ENCODE measurements around the gene CEP83. TPM values are rescaled to one million over a fixed set of nuclear protein-coding genes. Genes with fewer than 3 reads are reported as not detected.

The CEP83 gene
- total RNA-seq, 2 donors from 2014 or later: 6.8 to 26.5 TPM

GRCh38 chr12:94374124-94374523, 85.5 kb downstream of the CEP83 start:
- no peak overlapping the region for H3K27ac ChIP-seq
- H3K9me3 ChIP-seq: no peaks in the 10 kb centered on the region
- no peak overlapping the region for H3K4me3 ChIP-seq
- H3K4me1 ChIP-seq (replicated peaks): no peaks in the 10 kb centered on the region
- TF ChIP-seq POLR2A (IDR thresholded peaks at IDR 0.05): no peak
- TF ChIP-seq POLR2AphosphoS5 (IDR thresholded peaks at IDR 0.05): no peak
- TF ChIP-seq, protein P1, sequence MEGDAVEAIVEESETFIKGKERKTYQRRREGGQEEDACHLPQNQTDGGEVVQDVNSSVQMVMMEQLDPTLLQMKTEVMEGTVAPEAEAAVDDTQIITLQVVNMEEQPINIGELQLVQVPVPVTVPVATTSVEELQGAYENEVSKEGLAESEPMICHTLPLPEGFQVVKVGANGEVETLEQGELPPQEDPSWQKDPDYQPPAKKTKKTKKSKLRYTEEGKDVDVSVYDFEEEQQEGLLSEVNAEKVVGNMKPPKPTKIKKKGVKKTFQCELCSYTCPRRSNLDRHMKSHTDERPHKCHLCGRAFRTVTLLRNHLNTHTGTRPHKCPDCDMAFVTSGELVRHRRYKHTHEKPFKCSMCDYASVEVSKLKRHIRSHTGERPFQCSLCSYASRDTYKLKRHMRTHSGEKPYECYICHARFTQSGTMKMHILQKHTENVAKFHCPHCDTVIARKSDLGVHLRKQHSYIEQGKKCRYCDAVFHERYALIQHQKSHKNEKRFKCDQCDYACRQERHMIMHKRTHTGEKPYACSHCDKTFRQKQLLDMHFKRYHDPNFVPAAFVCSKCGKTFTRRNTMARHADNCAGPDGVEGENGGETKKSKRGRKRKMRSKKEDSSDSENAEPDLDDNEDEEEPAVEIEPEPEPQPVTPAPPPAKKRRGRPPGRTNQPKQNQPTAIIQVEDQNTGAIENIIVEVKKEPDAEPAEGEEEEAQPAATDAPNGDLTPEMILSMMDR (IDR thresholded peaks at IDR 0.05): no peak
- H3K27me3 ChIP-seq (replicated peaks; ENCODE audit: insufficient read depth): no peaks in the 10 kb centered on the region
- no peaks in the 10 kb centered on the region for H3K36me3 ChIP-seq
- intact Hi-C loops (cut with DNase I): no loop called here
- no peak for DNase-seq (ENCODE audit: low spot score)
- WGBS: 94% methylated on average over 2 of the region's 2 CpGs

GRCh38 chr12:94372461-94372860, 87.2 kb downstream of the CEP83 start:
- Histone ChIP-seq H3K36me3 (no peaks in the 10 kb centered on the region), H3K27me3 (replicated peaks; ENCODE audit: insufficient read depth) (no peaks in the 10 kb centered on the region), H3K4me1 (replicated peaks) (no peaks in the 10 kb centered on the region), H3K4me3 (no peak overlapping the region), H3K9me3 (no peaks in the 10 kb centered on the region), H3K27ac (no peak overlapping the region)
- intact Hi-C loops (cut with DNase I): no loop called here
- no peak for TF ChIP-seq POLR2A (IDR thresholded peaks at IDR 0.05)
- TF ChIP-seq POLR2AphosphoS5 (IDR thresholded peaks at IDR 0.05): no peak
- 89% methylated on average over 2 of the region's 2 CpGs for WGBS
- DNase-seq (ENCODE audit: low spot score): no peak

DNA sequence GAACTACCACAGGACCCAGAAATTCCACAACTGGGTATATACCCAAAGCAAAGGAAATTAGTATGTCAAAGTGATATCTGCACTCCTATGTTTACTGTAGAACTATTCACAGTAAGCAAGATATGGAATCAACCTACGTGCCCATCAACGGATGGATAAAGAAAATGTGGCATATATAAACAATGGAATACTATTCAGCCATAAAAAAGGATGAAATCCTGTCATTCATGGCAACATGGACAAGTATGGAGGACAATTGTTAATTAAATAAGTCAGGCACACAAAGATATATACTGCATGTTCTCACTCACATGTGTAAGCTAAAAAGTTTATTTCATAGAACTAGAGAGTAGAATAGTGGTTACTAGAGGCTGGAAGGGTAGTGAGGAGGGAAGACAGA, 97.0 kb downstream of the CEP83 start:
- no peaks in the 10 kb centered on the region for H3K36me3 ChIP-seq
- no peaks in the 10 kb centered on the region for H3K9me3 ChIP-seq
- DNase-seq (ENCODE audit: low spot score): no peak
- no peak overlapping the region for H3K4me3 ChIP-seq
- 100% methylated on average over 2 of the region's 2 CpGs for WGBS
- no peak for TF ChIP-seq POLR2A (IDR thresholded peaks at IDR 0.05)
- TF ChIP-seq, protein P1 (IDR thresholded peaks at IDR 0.05): no peak
- H3K4me1 ChIP-seq (replicated peaks): no peaks in the 10 kb centered on the region
- H3K27me3 ChIP-seq (replicated peaks; ENCODE audit: insufficient read depth): no peaks in the 10 kb centered on the region
- H3K27ac ChIP-seq: no peak overlapping the region
- intact Hi-C loops (cut with DNase I): no loop called here

GRCh38 chr12:94359761-94360160, 99.9 kb downstream of the CEP83 start:
- TF ChIP-seq POLR2A (IDR thresholded peaks at IDR 0.05): no peak
- Histone ChIP-seq H3K36me3 (no peaks in the 10 kb centered on the region), H3K27me3 (replicated peaks; ENCODE audit: insufficient read depth) (no peaks in the 10 kb centered on the region), H3K4me1 (replicated peaks) (no peaks in the 10 kb centered on the region), H3K9me3 (no peaks in the 10 kb centered on the region), H3K27ac (no peak overlapping the region), H3K4me3 (no peak overlapping the region)
- 96% methylated on average over 5 of the region's 5 CpGs for WGBS
- no peak for DNase-seq (ENCODE audit: low spot score)
- intact Hi-C loops (cut with DNase I): no loop called here

GRCh38 chr12:94353130-94353529, 106.5 kb downstream of the CEP83 start:
- intact Hi-C loops (cut with DNase I): no loop called here
- 96% methylated on average over 1 of the region's 1 CpG for WGBS
- Histone ChIP-seq H3K4me1 (replicated peaks) (no peaks in the 10 kb centered on the region), H3K9me3 (no peaks in the 10 kb centered on the region), H3K36me3 (no peaks in the 10 kb centered on the region), H3K4me3 (no peak overlapping the region), H3K27me3 (replicated peaks; ENCODE audit: insufficient read depth) (no peaks in the 10 kb centered on the region), H3K27ac (no peak overlapping the region)
- DNase-seq (ENCODE audit: low spot score): no peak
- TF ChIP-seq, protein P1 (IDR thresholded peaks at IDR 0.05): no peak
- TF ChIP-seq POLR2AphosphoS5 (IDR thresholded peaks at IDR 0.05): no peak
- no peak for TF ChIP-seq POLR2A (IDR thresholded peaks at IDR 0.05)

GRCh38 chr12:94340573-94340972, 119.1 kb downstream of the CEP83 start:
- H3K36me3 ChIP-seq: no peaks in the 10 kb centered on the region
- no peak for DNase-seq (ENCODE audit: low spot score)
- TF ChIP-seq POLR2A (IDR thresholded peaks at IDR 0.05): no peak
- TF ChIP-seq POLR2AphosphoS5 (IDR thresholded peaks at IDR 0.05): no peak
- TF ChIP-seq, protein P1 (IDR thresholded peaks at IDR 0.05): no peak
- H3K27ac ChIP-seq: no peak overlapping the region
- no peak overlapping the region for H3K4me3 ChIP-seq
- H3K9me3 ChIP-seq: no peaks in the 10 kb centered on the region
- intact Hi-C loops (cut with DNase I): no loop called here
- no peaks in the 10 kb centered on the region for H3K27me3 ChIP-seq (replicated peaks; ENCODE audit: insufficient read depth)
- WGBS: 96% methylated on average over 6 of the region's 6 CpGs
- H3K4me1 ChIP-seq (replicated peaks): no peaks in the 10 kb centered on the region

All from prostate gland (tissue), 2 donors.